C4-2B (cell line): ENCODE results near the gene SRRM4.

Source experiments
- CTCF ChIP-seq: fragments of 450-650 bp; conservative IDR thresholded peaks from 2 replicates; pipeline ENCODE4 v1.5.1; 2017; ENCODE audit warnings: mild to moderate bottlenecking
- ZFX ChIP-seq: fragments of 450-650 bp; IDR thresholded peaks from 2 replicates; pipeline ENCODE4 v1.6.1; 2017

GRCh38 chr12:119181202-119181601 lies 199.9 kb downstream of the SRRM4 start:
- TF ChIP-seq CTCF (no peak), ZFX (no peak)
